ENCODE measurements around the gene RFX4.

DNA sequence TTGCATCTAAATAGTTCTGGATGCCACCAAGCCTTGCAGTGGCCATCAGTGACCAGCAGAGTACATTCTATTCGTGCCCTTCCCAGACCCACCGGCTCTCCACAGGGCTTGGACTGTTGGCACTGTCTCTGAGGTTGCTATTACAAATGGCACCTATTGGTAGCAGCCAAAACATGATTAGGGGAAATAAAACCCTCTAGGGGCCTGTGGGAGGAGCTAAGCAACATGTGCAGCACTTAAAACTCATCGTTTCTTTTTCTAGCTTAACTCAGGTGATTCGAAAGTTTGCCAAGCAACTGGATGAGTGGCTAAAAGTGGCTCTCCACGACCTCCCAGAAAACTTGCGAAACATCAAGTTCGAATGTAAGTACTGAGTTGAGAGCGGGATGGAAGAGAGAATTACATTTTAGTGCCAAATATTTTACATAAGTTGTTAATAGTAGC lies 126.3 kb downstream of the RFX4 start:
- TF ChIP-seq CTCF (IDR thresholded peaks at IDR 0.05 in 2 of 3, conservative IDR thresholded peaks at IDR 0.05 in 1 of 3; ENCODE audit: borderline replicate concordance in 1 of 3, insufficient read depth in 1 of 3, low read depth in 2 of 3, low read length in 2 of 3) (peak in 2 of 3 experiments; percentile 21 to 28; a peak in 3 of 6 replicates), ZFX (IDR thresholded peaks at IDR 0.05) (no peak), SP1 (IDR thresholded peaks at IDR 0.05; ENCODE audit: low read depth) (no peak), POLR2AphosphoS5 (IDR thresholded peaks at IDR 0.05; ENCODE audit: low read depth, low read length) (no peak), POLR2A (IDR thresholded peaks at IDR 0.05; ENCODE audit: borderline replicate concordance, extremely low read depth, insufficient read depth, insufficient read length) (no peak), YY1 (IDR thresholded peaks at IDR 0.05; ENCODE audit: extremely low read depth, insufficient replicate concordance, low read depth, low read length) (no peak), ZNF274 (IDR thresholded peaks at IDR 0.05; ENCODE audit: low read depth, low read length) (no peak)

Measured in HCT116 (cell line).